HepG2 (cell line): ENCODE measurements around the gene KLF5. TPM values are rescaled to one million over a fixed set of nuclear protein-coding genes. Genes with fewer than 3 reads are reported as not detected.
A peak's percentile ranks its signal among the peaks of the same experiment; 100 is the strongest.

Experiments used
- ATAC-seq: fragments of 200-7000 bp; cut with Tn5 transposase; 3 replicates; pipeline ENCODE4 v1.9.1; 2020; ENCODE audit warnings: mild to moderate bottlenecking, moderate library complexity
- BruUV-seq: library from RNA; stranded (reverse); fragments of 400-500 nt; replicated peaks from 2 replicates; lab custom pipeline; 2021; lab: Mats Ljungman, UMichigan
- CTCF ChIA-PET: fragments of 300-600 bp; formaldehyde crosslinking; extraction: SDS; loops from one replicate; lab custom pipeline; 2021; ENCODE audit warnings: low total read pairs, inconsistent platforms, low intra/inter-chr PET ratio; lab: Yijun Ruan, JAX
- POLR2A ChIA-PET: fragments of 350-600 bp; sonication (Branson Sonifier 250); formaldehyde crosslinking; loops from one replicate; lab custom pipeline; 2020; ENCODE audit warnings: antibody characterized with exemption, inconsistent platforms; lab: Yijun Ruan, JAX
- DNase-seq: peaks from one replicate; pipeline ENCODE4 v3.0.0-alpha.2; 2015; ENCODE audit warnings: low spot score
- FAIRE-seq: peaks from 3 replicates; lab custom pipeline; 2011; peaks lifted over from hg19 to GRCh38; lab: Jason Lieb, UNC
- H2AFZ ChIP-seq: one replicate; pipeline ENCODE4 v1.6.1; 2011; ENCODE audit warnings: low read length, inconsistent platforms
- H3K27ac ChIP-seq: fragments of 300-600 bp; 3 replicates; pipeline ENCODE4 v1.8.0; 2011; ENCODE audit warnings: mixed run types, mild to moderate bottlenecking, mixed read lengths, low read length, inconsistent platforms; ENCODE audit not compliant: insufficient read depth; ENCODE audit errors: extremely low read length
- H3K27me3 ChIP-seq, 2 experiments: fragments of 200-600 bp in 1 of 2; 2 replicates in 1 of 2; 3 replicates in 1 of 2; pipeline versions ENCODE4 v1.6.0 to v1.8.0; 2011; ENCODE audit warnings: low read length in 2 of 2, mild to moderate bottlenecking in 2 of 2, moderate library complexity in 2 of 2, inconsistent platforms in 1 of 2; ENCODE audit not compliant: insufficient read depth in 2 of 2, control insufficient read depth in 1 of 2
- H3K36me3 ChIP-seq, 2 experiments: fragments of 200-600 bp in 1 of 2; replicated peaks in 1 of 2; 2 replicates in 1 of 2; 3 replicates in 1 of 2; pipeline versions ENCODE4 v1.5.1 to v1.8.0; 2011; ENCODE audit warnings: low read length in 2 of 2, inconsistent platforms in 1 of 2; ENCODE audit not compliant: insufficient read depth in 2 of 2, control insufficient read depth in 1 of 2
- H3K4me1 ChIP-seq: 2 replicates; pipeline ENCODE4 v1.5.1; 2012; ENCODE audit warnings: low read length, inconsistent platforms; ENCODE audit not compliant: insufficient read depth
- H3K4me2 ChIP-seq: 2 replicates; pipeline ENCODE4 v1.6.0; 2011; ENCODE audit warnings: low read depth, low read length, inconsistent platforms
- H3K4me3 ChIP-seq, 3 experiments: fragments of 200-600 bp in 1 of 3; sonication (generic), shearing (Covaris generic) in 1 of 3; replicated peaks in 1 of 3; 2 replicates each; pipeline ENCODE4 v1.5.1; 2011 to 2016; ENCODE audit warnings: low read length in 3 of 3, inconsistent platforms in 2 of 3, low read depth in 2 of 3, mild to moderate bottlenecking in 2 of 3, control low read depth in 1 of 3, mixed read lengths in 1 of 3; ENCODE audit not compliant: insufficient read depth in 1 of 3
- H3K79me2 ChIP-seq: one replicate; pipeline ENCODE4 v1.6.1; 2011; ENCODE audit warnings: low read length, inconsistent platforms; ENCODE audit not compliant: insufficient read depth
- H3K9ac ChIP-seq: 2 replicates; pipeline ENCODE4 v1.6.0; 2011; ENCODE audit warnings: mild to moderate bottlenecking, low read depth, low read length, inconsistent platforms; ENCODE audit not compliant: insufficient read depth
- H3K9me3 ChIP-seq: 2 replicates; pipeline ENCODE4 v1.5.1; 2012; ENCODE audit warnings: mild to moderate bottlenecking, low read length
- H4K20me1 ChIP-seq: 2 replicates; pipeline ENCODE4 v1.6.0; 2011; ENCODE audit warnings: inconsistent platforms, mild to moderate bottlenecking, low read length, moderate library complexity; ENCODE audit not compliant: insufficient read depth
- ARNT2 ChIP-seq: sonication (generic); formaldehyde crosslinking; IDR thresholded peaks from 2 replicates; pipeline ENCODE4 v1.8.0; 2022; ENCODE audit warnings: mild to moderate bottlenecking, low read depth, missing genetic modification reagents, moderate library complexity
- CENPT ChIP-seq: sonication (generic); formaldehyde crosslinking; IDR thresholded peaks from 2 replicates; pipeline ENCODE4 v1.8.0; 2022; ENCODE audit warnings: low read depth, mild to moderate bottlenecking, moderate library complexity, missing genetic modification reagents
- E2F5 ChIP-seq: sonication (generic); formaldehyde crosslinking; conservative IDR thresholded peaks from 2 replicates; pipeline ENCODE4 v1.4.0; 2020; ENCODE audit warnings: missing genetic modification reagents
- ELK4 ChIP-seq: sonication (generic); formaldehyde crosslinking; IDR thresholded peaks from 2 replicates; pipeline ENCODE4 v1.9.0; 2021; ENCODE audit warnings: missing genetic modification reagents, borderline replicate concordance
- JDP2 ChIP-seq: sonication (generic); formaldehyde crosslinking; IDR thresholded peaks from 2 replicates; pipeline ENCODE4 v1.8.1; 2022; ENCODE audit warnings: missing genetic modification reagents, borderline replicate concordance
- RBM39 ChIP-seq: fragments of 200-400 bp; formaldehyde crosslinking; IDR thresholded peaks from one replicate; pipeline ENCODE4 v1.6.1; 2018; ENCODE audit warnings: antibody characterized with exemption, mild to moderate bottlenecking, low read depth, low read length; ENCODE audit not compliant: poor library complexity, severe bottlenecking
- RORA ChIP-seq: sonication (generic); formaldehyde crosslinking; IDR thresholded peaks from 2 replicates; pipeline ENCODE4 v1.5.0; 2020; ENCODE audit warnings: mild to moderate bottlenecking, missing genetic modification reagents, moderate library complexity
- RXRA ChIP-seq: sonication (generic); formaldehyde crosslinking; IDR thresholded peaks from 2 replicates; pipeline ENCODE4 v1.5.1; 2020; ENCODE audit warnings: missing genetic modification reagents
- SNAPC5 ChIP-seq: sonication (generic); formaldehyde crosslinking; IDR thresholded peaks from 2 replicates; pipeline ENCODE4 v1.8.1; 2023; ENCODE audit warnings: mild to moderate bottlenecking, missing genetic modification reagents, borderline replicate concordance
- TFDP1 ChIP-seq: IDR thresholded peaks from 2 replicates; pipeline ENCODE4 v1.6.1; 2016; ENCODE audit warnings: missing compliant biosample characterization, missing genetic modification reagents, borderline replicate concordance
- TOE1 ChIP-seq: sonication (generic); formaldehyde crosslinking; IDR thresholded peaks from 2 replicates; pipeline ENCODE4 v1.4.0; 2020; ENCODE audit warnings: mild to moderate bottlenecking, missing genetic modification reagents
- ZNF205 ChIP-seq: IDR thresholded peaks from 2 replicates; pipeline ENCODE4 v1.6.1; 2018; ENCODE audit warnings: missing biosample characterization, missing genetic modification reagents
- ZNF292 ChIP-seq: sonication (generic); formaldehyde crosslinking; IDR thresholded peaks from 2 replicates; pipeline ENCODE4 v1.8.1; 2022; ENCODE audit warnings: mild to moderate bottlenecking, low read depth, missing genetic modification reagents, borderline replicate concordance
- ZNF30 ChIP-seq: sonication (generic); formaldehyde crosslinking; IDR thresholded peaks from 2 replicates; pipeline ENCODE4 v1.5.0; 2020; ENCODE audit warnings: mild to moderate bottlenecking, missing genetic modification reagents
- ZNF7 ChIP-seq: IDR thresholded peaks from 2 replicates; pipeline ENCODE4 v1.6.1; 2016; ENCODE audit warnings: missing biosample characterization, missing genetic modification reagents
- ZNF878 ChIP-seq: sonication (generic); formaldehyde crosslinking; IDR thresholded peaks from 2 replicates; pipeline ENCODE4 v1.8.1; 2023; ENCODE audit warnings: mild to moderate bottlenecking, missing genetic modification reagents, moderate library complexity
- ZSCAN25 ChIP-seq: sonication (generic); formaldehyde crosslinking; IDR thresholded peaks from 2 replicates; pipeline ENCODE4 v1.8.0; 2022; ENCODE audit warnings: mild to moderate bottlenecking, missing genetic modification reagents
- WGBS: methylation state at CpG from one replicate; pipeline ENCODE4 v1.1.6; 2017; ENCODE audit warnings: low lambda C conversion rate; 5-methylcytosine and 5-hydroxymethylcytosine counted together
- in situ Hi-C: cut with HindIII; loops from 2 replicates; pipeline ENCODE4 v1.10.0; 2017; ENCODE audit warnings: low pct_unique_long_range_greater_than_20kb; ENCODE audit not compliant: extremely low pct_ligation_motif_present
- intact Hi-C: fragments of 100-400 bp; cut with micrococcal nuclease; formaldehyde crosslinking; loops from one replicate; pipeline ENCODE4 v1.10.0; 2022; ENCODE audit not compliant: unreplicated experiment
- polyA plus RNA-seq, 8 experiments: library from polyadenylated mRNA; depleted of rRNA in 3 of 8; stranded (reverse) in 7 of 8; unstranded in 1 of 8; fragments of >200 nt; fragmentation: Illumina TruSeq in 4 of 8; extraction: Trizol in 4 of 8; gene quantifications; 2 replicates each; pipeline versions ENCODE4 v1.2.1 to v1.2.3, GENCODE V29; 2011 to 2016; ENCODE audit warnings: low read depth in 4 of 8, missing spikeins in 1 of 8, mixed read lengths in 1 of 8; ENCODE audit not compliant: insufficient read depth in 1 of 8
- total RNA-seq, 5 experiments: library from RNA; depleted of rRNA; stranded (reverse); fragments of >200 nt; fragmentation: Illumina TruSeq; extraction: Trizol; gene quantifications; 2 replicates each; pipeline ENCODE4 v1.2.3, GENCODE V29; 2016; ENCODE audit warnings: low read depth in 1 of 5

The KLF5 gene
- total and polyA plus RNA-seq, 2 of the 13 experiments (the other 11 are each of a cell fraction or from before 2014, with no cell fraction given): 1.7 to 9.2 TPM

- intact Hi-C loops (no loop called here), in situ Hi-C loops (no loop called here)
- H2AFZ ChIP-seq: peak overlapping the region; percentile 19
- no peaks in the 10 kb centered on the region for H3K9me3 ChIP-seq
- no peak for TF ChIP-seq SNAPC5 (CRISPR knock-in tag)
- TF ChIP-seq TOE1: no peak
- TF ChIP-seq RXRA (CRISPR knock-in tag): no peak
- TF ChIP-seq JDP2 (CRISPR knock-in tag): no peak
- no peak for TF ChIP-seq CENPT (CRISPR knock-in tag)
- no peak for TF ChIP-seq ELK4 (CRISPR knock-in tag)
- no peak for TF ChIP-seq ZNF7 (CRISPR knock-in tag)
- no peak for TF ChIP-seq ZNF205 (CRISPR knock-in tag)
- TF ChIP-seq TFDP1: no peak
- no peak for TF ChIP-seq ZNF292 (CRISPR knock-in tag)
- no peak for TF ChIP-seq RORA
- TF ChIP-seq ZSCAN25: no peak
- TF ChIP-seq E2F5 (CRISPR knock-in tag): no peak
- TF ChIP-seq ARNT2 (CRISPR knock-in tag): no peak
- no peak for TF ChIP-seq ZNF30 (CRISPR knock-in tag)
- no peak for TF ChIP-seq RBM39
- no peak for TF ChIP-seq ZNF878 (CRISPR knock-in tag)
- H3K4me3 ChIP-seq: no peak overlapping the region
- H4K20me1 ChIP-seq: no peaks in the 10 kb centered on the region
- no peak for DNase-seq
- ChIA-PET CTCF (no interaction called here), POLR2A (no interaction called here)
- H3K9ac ChIP-seq: no peak overlapping the region
- H3K79me2 ChIP-seq: no peaks in the 10 kb centered on the region
- no peak for FAIRE-seq
- H3K27me3 ChIP-seq: no peaks in the 10 kb centered on the region
- no peaks in the 10 kb centered on the region for H3K4me1 ChIP-seq
- no TSS peak for BruUV-seq
- WGBS: 43% methylated on average over 3 of the region's 3 CpGs
- ATAC-seq: no peak
- H3K36me3 ChIP-seq: no peaks in the 10 kb centered on the region
- no peak overlapping the region for H3K4me2 ChIP-seq
- H3K27ac ChIP-seq: no peak overlapping the region
These were observed 48.7 kb downstream of the KLF5 start for GRCh38 chr13:73107481-73107880.
